Gastroesophageal sphincter (tissue), 3 donors: ENCODE data around the gene BMAL1.

Source experiments
- CTCF ChIP-seq, 4 experiments: fragments of 200-600 bp in 2 of 4; fragments of 450-650 bp in 2 of 4; sonication (generic) in 1 of 4; IDR thresholded peaks; one replicate each; pipeline ENCODE4 v1.5.1; 2017 to 2019; ENCODE audit warnings: antibody characterized with exemption in 4 of 4, mild to moderate bottlenecking in 2 of 4, moderate library complexity in 2 of 4
- EP300 ChIP-seq: sonication (generic); formaldehyde crosslinking; IDR thresholded peaks from one replicate; pipeline ENCODE4 v1.6.1; 2017; ENCODE audit warnings: antibody characterized with exemption, mild to moderate bottlenecking
- POLR2A ChIP-seq, 2 donors: fragments of 450-650 bp; IDR thresholded peaks; one replicate each; pipeline ENCODE4 v1.6.1; 2017; ENCODE audit warnings: antibody characterized with exemption in 2 of 2, mild to moderate bottlenecking in 2 of 2, moderate library complexity in 1 of 2
- POLR2AphosphoS5 ChIP-seq: sonication (generic); formaldehyde crosslinking; IDR thresholded peaks from one replicate; pipeline ENCODE4 v1.6.1; 2017; ENCODE audit warnings: antibody characterized with exemption

GRCh38 chr11:13328286-13328685 lies 50.7 kb downstream of the BMAL1 start:
- TF ChIP-seq CTCF (IDR thresholded peaks at IDR 0.05) (no peak), POLR2A (IDR thresholded peaks at IDR 0.05) (no peak), EP300 (no peak), POLR2AphosphoS5 (no peak)
